Measurements from ENCODE around the gene ZNF879.

DNA sequence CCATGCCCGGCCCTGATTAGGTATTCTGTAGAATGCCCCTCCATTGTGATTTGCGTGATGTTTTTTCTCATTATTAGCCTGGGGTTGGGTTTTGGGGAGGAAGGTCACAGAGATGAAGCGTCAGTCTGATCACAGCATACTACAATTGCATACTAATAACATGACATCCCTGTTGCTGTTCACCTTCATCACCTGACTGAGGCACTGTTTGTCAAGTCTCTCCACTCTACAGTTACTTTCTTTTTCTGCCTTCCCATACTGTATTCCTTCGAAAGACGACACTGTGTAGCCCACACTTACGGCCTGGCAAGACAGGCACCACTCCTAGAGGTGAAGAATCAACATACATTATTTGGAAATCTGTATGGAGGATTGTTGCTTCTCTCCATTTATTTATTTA lies 42.1 kb downstream of the ZNF879 start:
- no peak for TF ChIP-seq POLR2A (IDR thresholded peaks at IDR 0.05)
- TF ChIP-seq, protein P1, sequence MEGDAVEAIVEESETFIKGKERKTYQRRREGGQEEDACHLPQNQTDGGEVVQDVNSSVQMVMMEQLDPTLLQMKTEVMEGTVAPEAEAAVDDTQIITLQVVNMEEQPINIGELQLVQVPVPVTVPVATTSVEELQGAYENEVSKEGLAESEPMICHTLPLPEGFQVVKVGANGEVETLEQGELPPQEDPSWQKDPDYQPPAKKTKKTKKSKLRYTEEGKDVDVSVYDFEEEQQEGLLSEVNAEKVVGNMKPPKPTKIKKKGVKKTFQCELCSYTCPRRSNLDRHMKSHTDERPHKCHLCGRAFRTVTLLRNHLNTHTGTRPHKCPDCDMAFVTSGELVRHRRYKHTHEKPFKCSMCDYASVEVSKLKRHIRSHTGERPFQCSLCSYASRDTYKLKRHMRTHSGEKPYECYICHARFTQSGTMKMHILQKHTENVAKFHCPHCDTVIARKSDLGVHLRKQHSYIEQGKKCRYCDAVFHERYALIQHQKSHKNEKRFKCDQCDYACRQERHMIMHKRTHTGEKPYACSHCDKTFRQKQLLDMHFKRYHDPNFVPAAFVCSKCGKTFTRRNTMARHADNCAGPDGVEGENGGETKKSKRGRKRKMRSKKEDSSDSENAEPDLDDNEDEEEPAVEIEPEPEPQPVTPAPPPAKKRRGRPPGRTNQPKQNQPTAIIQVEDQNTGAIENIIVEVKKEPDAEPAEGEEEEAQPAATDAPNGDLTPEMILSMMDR (IDR thresholded peaks at IDR 0.05): no peak

Data from esophagus squamous epithelium (tissue), 4 donors.